ENCODE data around the gene TRIP10. TPM values are rescaled to one million over a fixed set of nuclear protein-coding genes. Genes with fewer than 3 reads are reported as not detected.

TRIP10 gene
- total and polyA plus RNA-seq, 2 of the 13 experiments (the other 11 are each of a cell fraction or from before 2014, with no cell fraction given) = 32.5 to 33.2 TPM

DNA sequence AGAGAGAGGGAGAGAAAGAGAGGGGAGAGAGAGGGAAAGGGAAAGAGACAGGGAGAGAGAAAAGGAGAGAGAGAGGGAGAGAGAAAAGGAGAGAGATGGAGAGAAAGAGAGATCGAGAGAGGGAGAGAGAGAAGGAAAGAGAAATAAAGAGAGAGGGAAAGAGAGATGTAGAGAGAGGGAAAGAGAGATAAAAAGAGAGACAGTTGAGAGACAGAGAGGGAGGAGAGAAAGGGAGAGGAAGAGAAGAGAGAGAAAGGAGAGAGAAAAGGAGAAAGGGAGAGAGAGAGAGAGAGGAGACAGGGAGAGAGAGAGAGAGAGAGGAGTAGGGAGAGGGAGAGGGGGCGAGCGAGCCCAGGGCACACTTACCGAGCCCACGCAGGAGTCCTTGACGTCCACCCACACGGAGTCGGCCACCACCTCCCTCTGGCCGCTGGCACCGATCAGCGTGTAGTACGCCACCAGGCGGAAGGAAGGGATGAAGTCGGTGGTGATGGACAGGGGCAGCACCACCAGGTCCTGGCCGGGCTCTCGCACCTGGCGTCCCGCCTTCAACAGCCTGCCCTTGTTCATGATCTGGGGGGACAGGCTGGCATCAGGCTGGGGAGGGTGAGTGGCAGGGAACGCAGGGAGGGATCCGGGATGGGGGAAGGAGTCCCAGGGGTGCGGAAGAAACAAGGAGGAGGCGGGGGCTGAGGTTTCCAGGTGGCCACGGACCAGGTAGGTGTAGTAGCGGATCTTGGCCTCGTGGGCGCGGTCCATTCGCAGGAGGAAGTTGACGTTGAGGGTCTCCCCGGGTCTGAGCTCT lies 29.0 kb upstream of the TRIP10 start (continued):
- TF ChIP-seq NR2F1 (CRISPR knock-in tag; IDR thresholded peaks at IDR 0.05) = no peak
- TF ChIP-seq, protein P1, sequence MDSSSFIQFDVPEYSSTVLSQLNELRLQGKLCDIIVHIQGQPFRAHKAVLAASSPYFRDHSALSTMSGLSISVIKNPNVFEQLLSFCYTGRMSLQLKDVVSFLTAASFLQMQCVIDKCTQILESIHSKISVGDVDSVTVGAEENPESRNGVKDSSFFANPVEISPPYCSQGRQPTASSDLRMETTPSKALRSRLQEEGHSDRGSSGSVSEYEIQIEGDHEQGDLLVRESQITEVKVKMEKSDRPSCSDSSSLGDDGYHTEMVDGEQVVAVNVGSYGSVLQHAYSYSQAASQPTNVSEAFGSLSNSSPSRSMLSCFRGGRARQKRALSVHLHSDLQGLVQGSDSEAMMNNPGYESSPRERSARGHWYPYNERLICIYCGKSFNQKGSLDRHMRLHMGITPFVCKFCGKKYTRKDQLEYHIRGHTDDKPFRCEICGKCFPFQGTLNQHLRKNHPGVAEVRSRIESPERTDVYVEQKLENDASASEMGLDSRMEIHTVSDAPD (CRISPR knock-in tag; IDR thresholded peaks at IDR 0.05) = no peak
- TF ChIP-seq PITX1 (CRISPR knock-in tag; IDR thresholded peaks at IDR 0.05) = no peak
- TF ChIP-seq NFKB2 (CRISPR knock-in tag; IDR thresholded peaks at IDR 0.05; ENCODE audit: borderline replicate concordance) = no peak
- no peak for TF ChIP-seq CSRNP1 (CRISPR knock-in tag; IDR thresholded peaks at IDR 0.05)
- TF ChIP-seq ZNF235 (CRISPR knock-in tag; IDR thresholded peaks at IDR 0.05; ENCODE audit: borderline replicate concordance) = no peak
- TF ChIP-seq, protein P2, sequence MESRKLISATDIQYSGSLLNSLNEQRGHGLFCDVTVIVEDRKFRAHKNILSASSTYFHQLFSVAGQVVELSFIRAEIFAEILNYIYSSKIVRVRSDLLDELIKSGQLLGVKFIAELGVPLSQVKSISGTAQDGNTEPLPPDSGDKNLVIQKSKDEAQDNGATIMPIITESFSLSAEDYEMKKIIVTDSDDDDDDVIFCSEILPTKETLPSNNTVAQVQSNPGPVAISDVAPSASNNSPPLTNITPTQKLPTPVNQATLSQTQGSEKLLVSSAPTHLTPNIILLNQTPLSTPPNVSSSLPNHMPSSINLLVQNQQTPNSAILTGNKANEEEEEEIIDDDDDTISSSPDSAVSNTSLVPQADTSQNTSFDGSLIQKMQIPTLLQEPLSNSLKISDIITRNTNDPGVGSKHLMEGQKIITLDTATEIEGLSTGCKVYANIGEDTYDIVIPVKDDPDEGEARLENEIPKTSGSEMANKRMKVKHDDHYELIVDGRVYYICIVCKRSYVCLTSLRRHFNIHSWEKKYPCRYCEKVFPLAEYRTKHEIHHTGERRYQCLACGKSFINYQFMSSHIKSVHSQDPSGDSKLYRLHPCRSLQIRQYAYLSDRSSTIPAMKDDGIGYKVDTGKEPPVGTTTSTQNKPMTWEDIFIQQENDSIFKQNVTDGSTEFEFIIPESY (CRISPR knock-in tag; IDR thresholded peaks at IDR 0.05) = no peak
- no peak for TF ChIP-seq POGZ (CRISPR knock-in tag; IDR thresholded peaks at IDR 0.05)
- TF ChIP-seq, protein P3, sequence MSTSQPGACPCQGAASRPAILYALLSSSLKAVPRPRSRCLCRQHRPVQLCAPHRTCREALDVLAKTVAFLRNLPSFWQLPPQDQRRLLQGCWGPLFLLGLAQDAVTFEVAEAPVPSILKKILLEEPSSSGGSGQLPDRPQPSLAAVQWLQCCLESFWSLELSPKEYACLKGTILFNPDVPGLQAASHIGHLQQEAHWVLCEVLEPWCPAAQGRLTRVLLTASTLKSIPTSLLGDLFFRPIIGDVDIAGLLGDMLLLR (CRISPR knock-in tag; IDR thresholded peaks at IDR 0.05) = no peak
- peak in 1 of 2 experiments; percentile 46; a peak in 1 of 4 replicates for TF ChIP-seq POLR2A (IDR thresholded peaks at IDR 0.05; ENCODE audit: insufficient read depth in 1 of 2, low read depth in 2 of 2, low read length in 2 of 2)
- peak; percentile 29 for TF ChIP-seq PHF5A (CRISPR knock-in tag; IDR thresholded peaks at IDR 0.05; ENCODE audit: low read depth, unreplicated experiment)
- TF ChIP-seq ZZZ3 (CRISPR knock-in tag; IDR thresholded peaks at IDR 0.05; ENCODE audit: borderline replicate concordance) = no peak
- TF ChIP-seq ZBTB3 (CRISPR knock-in tag; IDR thresholded peaks at IDR 0.05; ENCODE audit: borderline replicate concordance, low read depth) = no peak
- no peak for TF ChIP-seq ZSCAN29 (CRISPR knock-in tag; conservative IDR thresholded peaks at IDR 0.05)
- TF ChIP-seq ZNF512 (CRISPR knock-in tag; IDR thresholded peaks at IDR 0.05) = peak; percentile 86; the same call in 1 of the 2 replicates
- TF ChIP-seq ZNF530 (CRISPR knock-in tag; IDR thresholded peaks at IDR 0.05; ENCODE audit: low read depth) = no peak
- TF ChIP-seq, protein P4, sequence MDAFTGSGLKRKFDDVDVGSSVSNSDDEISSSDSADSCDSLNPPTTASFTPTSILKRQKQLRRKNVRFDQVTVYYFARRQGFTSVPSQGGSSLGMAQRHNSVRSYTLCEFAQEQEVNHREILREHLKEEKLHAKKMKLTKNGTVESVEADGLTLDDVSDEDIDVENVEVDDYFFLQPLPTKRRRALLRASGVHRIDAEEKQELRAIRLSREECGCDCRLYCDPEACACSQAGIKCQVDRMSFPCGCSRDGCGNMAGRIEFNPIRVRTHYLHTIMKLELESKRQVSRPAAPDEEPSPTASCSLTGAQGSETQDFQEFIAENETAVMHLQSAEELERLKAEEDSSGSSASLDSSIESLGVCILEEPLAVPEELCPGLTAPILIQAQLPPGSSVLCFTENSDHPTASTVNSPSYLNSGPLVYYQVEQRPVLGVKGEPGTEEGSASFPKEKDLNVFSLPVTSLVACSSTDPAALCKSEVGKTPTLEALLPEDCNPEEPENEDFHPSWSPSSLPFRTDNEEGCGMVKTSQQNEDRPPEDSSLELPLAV (CRISPR knock-in tag; conservative IDR thresholded peaks at IDR 0.05; ENCODE audit: low read depth) = no peak
- TF ChIP-seq TMF1 (CRISPR knock-in tag; IDR thresholded peaks at IDR 0.05; ENCODE audit: low read depth) = no peak
- TF ChIP-seq ZIK1 (CRISPR knock-in tag; IDR thresholded peaks at IDR 0.05; ENCODE audit: borderline replicate concordance, low read depth) = no peak

Measured in HepG2 (cell line).